ENCODE measurements around the gene MYF5. TPM values are rescaled to one million over a fixed set of nuclear protein-coding genes. Genes with fewer than 3 reads are reported as not detected.

MYF5 gene
- total RNA-seq, 1 experiment from 2014 or later, result not detected

GRCh38 chr12:80717856-80718255, 1.1 kb downstream of the MYF5 start:
- H3K27ac ChIP-seq, result no peak overlapping the region
- H3K4me3 ChIP-seq, result no peak overlapping the region
- H3K4me1 ChIP-seq (replicated peaks; ENCODE audit: insufficient read depth), result no peaks in the 10 kb centered on the region
- intact Hi-C loops (cut with micrococcal nuclease; ENCODE audit: unreplicated experiment), result no loop called here
- DNase-seq, result no peak
- H2AFZ ChIP-seq, result no peak overlapping the region
- no peaks in the 10 kb centered on the region for H3K79me2 ChIP-seq (ENCODE audit: low read depth)
- H3K27me3 ChIP-seq (ENCODE audit: insufficient read depth, low read depth), result no peaks in the 10 kb centered on the region
- H3K9me3 ChIP-seq (ENCODE audit: insufficient read depth, low read depth), result no peaks in the 10 kb centered on the region
- BruUV-seq (replicated peaks), result no TSS peak
- no peak for TF ChIP-seq CTCF (conservative IDR thresholded peaks at IDR 0.05)
- TF ChIP-seq EZH2 (IDR thresholded peaks at IDR 0.05; ENCODE audit: low read depth), result no peak
- POLR2A ChIA-PET (ENCODE audit: unreplicated experiment), result no interaction called here
- CTCF ChIA-PET, result no interaction called here
- H3F3A ChIP-seq (ENCODE audit: insufficient read depth, low read depth), result no peaks in the 10 kb centered on the region
- H3K4me2 ChIP-seq, result no peak overlapping the region
- H3K36me3 ChIP-seq (ENCODE audit: low read depth), result no peaks in the 10 kb centered on the region
- no peaks in the 10 kb centered on the region for H4K20me1 ChIP-seq (ENCODE audit: insufficient read depth)
- H3K9me2 ChIP-seq (ENCODE audit: insufficient read depth), result no peaks in the 10 kb centered on the region

GRCh38 chr12:80720516-80720915, 3.8 kb downstream of the MYF5 start:
- no TSS peak for BruUV-seq (replicated peaks)
- no peaks in the 10 kb centered on the region for H4K20me1 ChIP-seq (ENCODE audit: insufficient read depth)
- H3K9me2 ChIP-seq (ENCODE audit: insufficient read depth), result no peaks in the 10 kb centered on the region
- CTCF ChIA-PET, result no interaction called here
- H3K9me3 ChIP-seq (ENCODE audit: insufficient read depth, low read depth), result no peaks in the 10 kb centered on the region
- H3K27me3 ChIP-seq (ENCODE audit: insufficient read depth, low read depth), result no peaks in the 10 kb centered on the region
- DNase-seq, result no peak
- no peaks in the 10 kb centered on the region for H3F3A ChIP-seq (ENCODE audit: insufficient read depth, low read depth)
- intact Hi-C loops (cut with micrococcal nuclease; ENCODE audit: unreplicated experiment), result no loop called here
- no peak overlapping the region for H3K27ac ChIP-seq
- TF ChIP-seq CTCF (conservative IDR thresholded peaks at IDR 0.05) (no peak), EZH2 (IDR thresholded peaks at IDR 0.05; ENCODE audit: low read depth) (no peak)
- H3K4me1 ChIP-seq (replicated peaks; ENCODE audit: insufficient read depth), result no peaks in the 10 kb centered on the region
- no peaks in the 10 kb centered on the region for H3K36me3 ChIP-seq (ENCODE audit: low read depth)
- no peak overlapping the region for H2AFZ ChIP-seq
- no peaks in the 10 kb centered on the region for H3K79me2 ChIP-seq (ENCODE audit: low read depth)
- H3K4me2 ChIP-seq, result no peak overlapping the region
- H3K4me3 ChIP-seq, result no peak overlapping the region
- POLR2A ChIA-PET (ENCODE audit: unreplicated experiment), result no interaction called here

GRCh38 chr12:80721326-80721725, 4.6 kb downstream of the MYF5 start:
- Histone ChIP-seq H3K4me2 (no peak overlapping the region), H3K79me2 (ENCODE audit: low read depth) (no peaks in the 10 kb centered on the region), H3F3A (ENCODE audit: insufficient read depth, low read depth) (no peaks in the 10 kb centered on the region), H3K27ac (no peak overlapping the region), H3K36me3 (ENCODE audit: low read depth) (no peaks in the 10 kb centered on the region), H4K20me1 (ENCODE audit: insufficient read depth) (no peaks in the 10 kb centered on the region), H3K9me2 (ENCODE audit: insufficient read depth) (no peaks in the 10 kb centered on the region), H2AFZ (no peak overlapping the region; the same call in 1 of the 2 replicates), H3K27me3 (ENCODE audit: insufficient read depth, low read depth) (no peaks in the 10 kb centered on the region), H3K4me3 (no peak overlapping the region), H3K4me1 (replicated peaks; ENCODE audit: insufficient read depth) (no peaks in the 10 kb centered on the region), H3K9me3 (ENCODE audit: insufficient read depth, low read depth) (no peaks in the 10 kb centered on the region)
- TF ChIP-seq CTCF (conservative IDR thresholded peaks at IDR 0.05) (no peak), EZH2 (IDR thresholded peaks at IDR 0.05; ENCODE audit: low read depth) (no peak)
- intact Hi-C loops (cut with micrococcal nuclease; ENCODE audit: unreplicated experiment), result no loop called here
- no peak for DNase-seq
- CTCF ChIA-PET, result no interaction called here
- BruUV-seq (replicated peaks), result no TSS peak
- POLR2A ChIA-PET (ENCODE audit: unreplicated experiment), result no interaction called here
